Neural progenitor cell (in vitro differentiated cells): Measurements from ENCODE around the gene ACSM6. TPM values are rescaled to one million over a fixed set of nuclear protein-coding genes. Genes with fewer than 3 reads are reported as not detected.

Experiments used
- DNase-seq: peaks from one replicate; pipeline ENCODE4 v3.0.0-alpha.2; 2016; ENCODE audit warnings: low spot score
- H2AFZ ChIP-seq: fragments of 200-600 bp; sonication (generic); replicated peaks from 2 replicates; pipeline ENCODE4 v1.6.1; 2016; ENCODE audit warnings: antibody characterized with exemption
- H3F3A ChIP-seq: fragments of 200-600 bp; sonication (generic); 2 replicates; pipeline ENCODE4 v1.6.1; 2016; ENCODE audit warnings: antibody characterized with exemption, low read depth
- H3K27ac ChIP-seq: fragments of 200-600 bp; sonication (generic); 2 replicates; pipeline ENCODE4 v1.5.1; 2016; ENCODE audit warnings: mild to moderate bottlenecking
- H3K27me3 ChIP-seq: fragments of 200-600 bp; sonication (generic); 2 replicates; pipeline ENCODE4 v1.6.1; 2016; ENCODE audit warnings: mild to moderate bottlenecking, moderate library complexity
- H3K36me3 ChIP-seq: fragments of 200-600 bp; sonication (generic); 2 replicates; pipeline ENCODE4 v1.5.1; 2016
- H3K4me1 ChIP-seq: fragments of 200-600 bp; sonication (generic); 2 replicates; pipeline ENCODE4 v1.6.1; 2016; ENCODE audit warnings: mixed run types
- H3K4me2 ChIP-seq: fragments of 200-600 bp; sonication (generic); 2 replicates; pipeline ENCODE4 v1.6.1; 2016
- H3K4me3 ChIP-seq: fragments of 200-600 bp; sonication (generic); 2 replicates; pipeline ENCODE4 v1.5.1; 2016
- H3K79me2 ChIP-seq: fragments of 200-600 bp; sonication (generic); 2 replicates; pipeline ENCODE4 v1.6.1; 2016; ENCODE audit warnings: low read depth
- H3K9ac ChIP-seq: fragments of 200-600 bp; sonication (generic); 2 replicates; pipeline ENCODE4 v1.6.1; 2016
- H3K9me3 ChIP-seq: fragments of 200-600 bp; sonication (generic); 2 replicates; pipeline ENCODE4 v1.5.1; 2016; ENCODE audit warnings: low read depth
- H4K20me1 ChIP-seq: fragments of 200-600 bp; sonication (generic); 2 replicates; pipeline ENCODE4 v1.6.1; 2016; ENCODE audit warnings: low read depth
- H3K27ac Mint-ChIP-seq: 3 replicates; pipeline ENCODE4 v1.8.0; 2021; ENCODE audit warnings: mixed read lengths
- H3K27me3 Mint-ChIP-seq: 2 replicates; pipeline ENCODE4 v1.8.0; 2022; ENCODE audit warnings: low read depth, mild to moderate bottlenecking, inconsistent platforms, moderate library complexity, mixed read lengths; ENCODE audit not compliant: insufficient read depth
- H3K36me3 Mint-ChIP-seq: 3 replicates; pipeline ENCODE4 v1.8.0; 2021; ENCODE audit warnings: mixed read lengths
- H3K4me1 Mint-ChIP-seq: 3 replicates; pipeline ENCODE4 v1.8.0; 2021; ENCODE audit warnings: mixed read lengths
- H3K4me3 Mint-ChIP-seq: 3 replicates; pipeline ENCODE4 v1.8.0; 2021; ENCODE audit warnings: mild to moderate bottlenecking, moderate library complexity, mixed read lengths
- H3K9me3 Mint-ChIP-seq: 3 replicates; pipeline ENCODE4 v1.8.0; 2020; ENCODE audit warnings: mixed read lengths
- EZH2 ChIP-seq: fragments of 200-600 bp; sonication (generic); IDR thresholded peaks from 2 replicates; pipeline ENCODE4 v1.6.1; 2017; ENCODE audit warnings: antibody characterized with exemption, mild to moderate bottlenecking, moderate library complexity
- EZH2phosphoT487 ChIP-seq: fragments of 200-600 bp; sonication (generic); IDR thresholded peaks from 2 replicates; pipeline ENCODE4 v1.6.1; 2017; ENCODE audit warnings: antibody characterized with exemption
- total RNA-seq: library from RNA; depleted of rRNA; stranded (reverse); fragments of >200 nt; gene quantifications from 2 replicates; pipeline ENCODE4 v1.2.3, GENCODE V29; 2015; ENCODE audit warnings: low replicate concordance
- TF ChIP-seq, protein P1 (sequence below): fragments of 200-600 bp; sonication (generic); IDR thresholded peaks from 2 replicates; pipeline ENCODE4 v1.5.1; 2017; ENCODE audit warnings: antibody characterized with exemption, mild to moderate bottlenecking

ACSM6 gene
- total RNA-seq, 1 donor from 2014 or later: not detected

DNA sequence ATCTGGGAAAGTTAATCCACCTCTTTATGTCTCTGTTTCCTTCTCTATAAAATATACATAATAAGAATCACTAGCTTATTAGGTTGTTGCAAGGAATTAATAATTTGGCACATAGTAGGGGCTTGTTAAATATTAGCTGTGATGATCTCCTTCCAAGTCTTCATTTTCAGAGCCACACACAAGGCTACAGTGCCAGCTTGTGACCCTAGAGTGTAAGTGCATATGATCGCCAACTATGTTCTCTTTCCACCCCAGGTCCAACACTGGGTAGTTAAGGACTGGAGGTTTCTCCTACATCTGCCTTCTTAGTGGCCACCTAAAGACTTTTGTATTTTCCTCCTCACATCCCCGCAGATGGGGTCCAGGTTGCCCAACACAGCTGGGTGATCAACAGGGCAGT is 17.9 kb upstream of the ACSM6 start:
- no peaks in the 10 kb centered on the region for H3K27me3 ChIP-seq
- H3K9ac ChIP-seq: no peak overlapping the region
- Mint-ChIP-seq H3K36me3 (no peaks in the 10 kb centered on the region), H3K4me3 (no peak overlapping the region), H3K27ac (no peak overlapping the region), H3K27me3 (no peaks in the 10 kb centered on the region), H3K4me1 (no peaks in the 10 kb centered on the region), H3K9me3 (no peaks in the 10 kb centered on the region)
- TF ChIP-seq, protein P1, sequence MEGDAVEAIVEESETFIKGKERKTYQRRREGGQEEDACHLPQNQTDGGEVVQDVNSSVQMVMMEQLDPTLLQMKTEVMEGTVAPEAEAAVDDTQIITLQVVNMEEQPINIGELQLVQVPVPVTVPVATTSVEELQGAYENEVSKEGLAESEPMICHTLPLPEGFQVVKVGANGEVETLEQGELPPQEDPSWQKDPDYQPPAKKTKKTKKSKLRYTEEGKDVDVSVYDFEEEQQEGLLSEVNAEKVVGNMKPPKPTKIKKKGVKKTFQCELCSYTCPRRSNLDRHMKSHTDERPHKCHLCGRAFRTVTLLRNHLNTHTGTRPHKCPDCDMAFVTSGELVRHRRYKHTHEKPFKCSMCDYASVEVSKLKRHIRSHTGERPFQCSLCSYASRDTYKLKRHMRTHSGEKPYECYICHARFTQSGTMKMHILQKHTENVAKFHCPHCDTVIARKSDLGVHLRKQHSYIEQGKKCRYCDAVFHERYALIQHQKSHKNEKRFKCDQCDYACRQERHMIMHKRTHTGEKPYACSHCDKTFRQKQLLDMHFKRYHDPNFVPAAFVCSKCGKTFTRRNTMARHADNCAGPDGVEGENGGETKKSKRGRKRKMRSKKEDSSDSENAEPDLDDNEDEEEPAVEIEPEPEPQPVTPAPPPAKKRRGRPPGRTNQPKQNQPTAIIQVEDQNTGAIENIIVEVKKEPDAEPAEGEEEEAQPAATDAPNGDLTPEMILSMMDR: peak; percentile 38
- TF ChIP-seq EZH2phosphoT487: no peak
- no peaks in the 10 kb centered on the region for H3K36me3 ChIP-seq
- no peak overlapping the region for H2AFZ ChIP-seq
- H3F3A ChIP-seq: no peaks in the 10 kb centered on the region
- H3K4me2 ChIP-seq: no peak overlapping the region
- no peaks in the 10 kb centered on the region for H3K9me3 ChIP-seq
- DNase-seq: no peak
- H3K79me2 ChIP-seq: no peaks in the 10 kb centered on the region
- no peaks in the 10 kb centered on the region for H3K4me1 ChIP-seq
- H4K20me1 ChIP-seq: no peaks in the 10 kb centered on the region
- no peak overlapping the region for H3K4me3 ChIP-seq
- H3K27ac ChIP-seq: no peak overlapping the region

DNA sequence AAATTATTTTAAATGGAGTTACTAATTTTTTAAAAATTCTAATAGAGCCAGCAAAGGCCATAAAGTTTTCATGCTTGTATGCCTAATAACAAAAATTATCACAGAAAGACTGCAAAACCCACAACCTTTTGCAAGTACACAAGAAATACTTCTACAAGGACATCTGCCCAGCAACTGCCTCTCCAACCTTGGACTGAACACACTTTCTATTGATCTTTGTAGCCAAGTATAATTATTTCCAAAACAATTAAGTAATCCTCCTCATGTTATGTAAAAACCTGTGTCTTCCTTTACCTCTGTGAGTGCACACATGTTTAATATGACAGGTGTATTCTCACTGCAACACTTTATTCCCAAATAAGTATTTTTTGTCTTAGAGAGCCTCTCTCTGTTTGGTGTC is 16.6 kb upstream of the ACSM6 start:
- H3K27ac Mint-ChIP-seq: no peak overlapping the region
- Histone ChIP-seq H3K4me1 (peaks cover under 1% of the 10 kb centered on the region), H3K79me2 (no peaks in the 10 kb centered on the region), H2AFZ (no peak overlapping the region), H3K9me3 (no peaks in the 10 kb centered on the region), H3K4me2 (no peak overlapping the region), H3F3A (peaks cover 5% of the 10 kb centered on the region), H3K27me3 (no peaks in the 10 kb centered on the region), H3K36me3 (no peaks in the 10 kb centered on the region), H3K4me3 (no peak overlapping the region), H4K20me1 (no peaks in the 10 kb centered on the region), H3K27ac (no peak overlapping the region), H3K9ac (no peak overlapping the region)
- no peaks in the 10 kb centered on the region for H3K36me3 Mint-ChIP-seq
- H3K4me1 Mint-ChIP-seq: no peaks in the 10 kb centered on the region
- TF ChIP-seq EZH2phosphoT487 (no peak), EZH2 (no peak)
- TF ChIP-seq, protein P1: no peak
- H3K27me3 Mint-ChIP-seq: no peaks in the 10 kb centered on the region
- H3K4me3 Mint-ChIP-seq: no peak overlapping the region
- no peaks in the 10 kb centered on the region for H3K9me3 Mint-ChIP-seq
- DNase-seq: no peak

DNA sequence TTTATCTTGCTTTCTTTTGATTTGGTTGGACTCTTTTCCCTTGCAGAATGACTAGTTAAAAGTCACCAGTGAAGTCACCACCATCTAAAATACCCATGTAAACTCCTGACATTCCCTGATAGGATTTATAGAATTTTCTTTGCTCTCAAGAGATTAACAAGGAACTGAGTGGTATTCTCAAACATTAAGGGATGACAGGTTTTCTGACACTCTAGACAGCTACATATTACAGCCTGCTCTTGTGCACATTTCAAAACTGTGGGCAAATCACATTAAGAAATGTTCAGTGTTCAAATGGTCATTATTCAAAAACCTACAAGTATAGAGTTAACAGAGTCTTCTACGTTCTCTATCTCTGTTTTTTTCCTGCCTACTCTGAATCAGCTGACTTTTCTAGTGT is 15.8 kb upstream of the ACSM6 start:
- H3K4me2 ChIP-seq: no peak overlapping the region
- H3K36me3 ChIP-seq: no peaks in the 10 kb centered on the region
- DNase-seq: no peak
- no peak overlapping the region for H3K27ac ChIP-seq
- no peaks in the 10 kb centered on the region for H3K27me3 ChIP-seq
- H3K9ac ChIP-seq: no peak overlapping the region
- H4K20me1 ChIP-seq: no peaks in the 10 kb centered on the region
- Mint-ChIP-seq H3K27me3 (no peaks in the 10 kb centered on the region), H3K36me3 (no peaks in the 10 kb centered on the region), H3K4me1 (peaks cover 3% of the 10 kb centered on the region), H3K9me3 (no peaks in the 10 kb centered on the region), H3K27ac (no peak overlapping the region), H3K4me3 (no peak overlapping the region)
- H3K4me3 ChIP-seq: no peak overlapping the region
- TF ChIP-seq EZH2phosphoT487 (no peak), EZH2 (no peak)
- TF ChIP-seq, protein P1: no peak
- no peak overlapping the region for H2AFZ ChIP-seq
- peaks cover 7% of the 10 kb centered on the region for H3K4me1 ChIP-seq
- H3K79me2 ChIP-seq: no peaks in the 10 kb centered on the region
- peaks cover 12% of the 10 kb centered on the region for H3F3A ChIP-seq
- no peaks in the 10 kb centered on the region for H3K9me3 ChIP-seq

DNA sequence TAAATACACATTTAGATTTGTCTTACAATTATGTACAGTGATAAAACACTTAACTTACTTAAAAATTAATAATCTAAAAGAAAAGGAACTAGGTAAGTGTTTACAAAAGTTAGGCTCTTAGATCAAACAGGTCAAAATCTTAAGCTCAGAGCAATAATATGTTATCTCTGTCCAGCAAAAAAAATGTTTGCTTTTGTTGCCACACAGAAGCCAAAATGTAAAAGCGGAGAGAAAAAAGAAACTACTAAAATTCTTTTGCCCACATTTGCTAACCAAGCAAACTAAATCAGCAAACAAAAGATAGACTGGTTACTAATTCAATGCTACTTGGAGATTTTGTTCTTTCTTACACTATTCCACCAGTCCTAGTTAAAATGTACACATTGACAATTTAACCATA is 15.2 kb upstream of the ACSM6 start:
- Histone ChIP-seq H3K4me2 (no peak overlapping the region), H3K4me3 (no peak overlapping the region), H3K27me3 (no peaks in the 10 kb centered on the region), H3K9me3 (no peaks in the 10 kb centered on the region), H3K27ac (no peak overlapping the region), H3K79me2 (no peaks in the 10 kb centered on the region), H3K4me1 (peaks cover 7% of the 10 kb centered on the region), H3K9ac (no peak overlapping the region), H3K36me3 (no peaks in the 10 kb centered on the region), H4K20me1 (no peaks in the 10 kb centered on the region), H2AFZ (no peak overlapping the region), H3F3A (peaks cover 12% of the 10 kb centered on the region)
- H3K4me1 Mint-ChIP-seq: peaks cover 3% of the 10 kb centered on the region
- H3K4me3 Mint-ChIP-seq: no peak overlapping the region
- no peak for DNase-seq
- H3K9me3 Mint-ChIP-seq: no peaks in the 10 kb centered on the region
- TF ChIP-seq EZH2 (no peak), EZH2phosphoT487 (no peak)
- TF ChIP-seq, protein P1: no peak
- no peaks in the 10 kb centered on the region for H3K27me3 Mint-ChIP-seq
- H3K27ac Mint-ChIP-seq: no peak overlapping the region
- no peaks in the 10 kb centered on the region for H3K36me3 Mint-ChIP-seq
